K562 (cell line): ENCODE results near the gene ZCRB1.

Experiments
- BRD4 ChIP-seq: fragments of 200-600 bp; sonication (generic); IDR thresholded peaks from 2 replicates; pipeline ENCODE4 v1.6.1; 2017; ENCODE audit warnings: inconsistent platforms
- FOXK1 ChIP-seq: sonication (generic); formaldehyde crosslinking; IDR thresholded peaks from 2 replicates; pipeline ENCODE4 v1.8.0; 2022; ENCODE audit warnings: missing genetic modification reagents, mild to moderate bottlenecking, borderline replicate concordance
- HDAC6 ChIP-seq: IDR thresholded peaks from 2 replicates; pipeline ENCODE4 v1.6.1; 2012; ENCODE audit warnings: low read depth, mild to moderate bottlenecking, control low read depth, inconsistent platforms, low read length, moderate library complexity
- ZNF311 ChIP-seq: fragments of 250-450 bp; sonication (Bioruptor Pico); IDR thresholded peaks from 2 replicates; pipeline ENCODE4 v1.4.0; 2020; ENCODE audit warnings: mild to moderate bottlenecking, moderate library complexity
- ZNF644 ChIP-seq: fragments of 200-800 bp; sonication (Bioruptor generic); IDR thresholded peaks from 2 replicates; pipeline ENCODE4 v1.6.1; 2016; ENCODE audit warnings: low read depth, missing genetic modification characterization, missing compliant biosample characterization
- ZNF785 ChIP-seq: fragments of 250-450 bp; sonication (Bioruptor Pico); IDR thresholded peaks from 2 replicates; pipeline ENCODE4 v1.4.0; 2020; ENCODE audit warnings: mild to moderate bottlenecking
- TF ChIP-seq, protein P1 (sequence below): fragments of 450-650 bp; IDR thresholded peaks from 2 replicates; pipeline ENCODE4 v1.7.1; 2018; ENCODE audit warnings: mild to moderate bottlenecking, low read depth; ENCODE audit not compliant: partially characterized antibody
- TF ChIP-seq, protein P2 (sequence below), 3 experiments: fragments of 200-800 bp in 1 of 3; sonication (Bioruptor generic) in 1 of 3; sonication (generic) in 1 of 3; formaldehyde crosslinking in 1 of 3; IDR thresholded peaks; 2 replicates each; pipeline versions ENCODE4 v1.6.1 to v1.8.0; 2016 to 2022; ENCODE audit warnings: mild to moderate bottlenecking in 2 of 3, missing compliant biosample characterization in 2 of 3, missing genetic modification characterization in 2 of 3, missing genetic modification reagents in 1 of 3

DNA sequence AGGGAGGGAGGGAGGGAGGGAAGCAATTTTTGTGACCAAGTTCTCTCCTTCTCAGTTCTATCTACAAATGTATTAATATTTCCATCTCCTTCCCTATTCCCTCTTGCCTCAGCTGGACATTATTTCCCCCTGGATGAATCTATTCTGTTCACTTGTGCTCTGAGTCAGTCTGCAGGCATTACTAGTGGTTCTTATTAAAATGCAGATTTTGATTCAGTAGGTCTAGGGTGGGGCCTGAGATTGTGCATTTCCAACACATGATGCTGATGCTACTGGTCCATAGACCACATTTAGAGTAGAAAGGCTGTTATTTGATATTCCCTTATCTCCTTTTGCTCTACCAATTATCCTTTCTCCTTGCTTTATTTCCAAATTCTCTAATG, 47.8 kb downstream of the ZCRB1 start:
- TF ChIP-seq, protein P1, sequence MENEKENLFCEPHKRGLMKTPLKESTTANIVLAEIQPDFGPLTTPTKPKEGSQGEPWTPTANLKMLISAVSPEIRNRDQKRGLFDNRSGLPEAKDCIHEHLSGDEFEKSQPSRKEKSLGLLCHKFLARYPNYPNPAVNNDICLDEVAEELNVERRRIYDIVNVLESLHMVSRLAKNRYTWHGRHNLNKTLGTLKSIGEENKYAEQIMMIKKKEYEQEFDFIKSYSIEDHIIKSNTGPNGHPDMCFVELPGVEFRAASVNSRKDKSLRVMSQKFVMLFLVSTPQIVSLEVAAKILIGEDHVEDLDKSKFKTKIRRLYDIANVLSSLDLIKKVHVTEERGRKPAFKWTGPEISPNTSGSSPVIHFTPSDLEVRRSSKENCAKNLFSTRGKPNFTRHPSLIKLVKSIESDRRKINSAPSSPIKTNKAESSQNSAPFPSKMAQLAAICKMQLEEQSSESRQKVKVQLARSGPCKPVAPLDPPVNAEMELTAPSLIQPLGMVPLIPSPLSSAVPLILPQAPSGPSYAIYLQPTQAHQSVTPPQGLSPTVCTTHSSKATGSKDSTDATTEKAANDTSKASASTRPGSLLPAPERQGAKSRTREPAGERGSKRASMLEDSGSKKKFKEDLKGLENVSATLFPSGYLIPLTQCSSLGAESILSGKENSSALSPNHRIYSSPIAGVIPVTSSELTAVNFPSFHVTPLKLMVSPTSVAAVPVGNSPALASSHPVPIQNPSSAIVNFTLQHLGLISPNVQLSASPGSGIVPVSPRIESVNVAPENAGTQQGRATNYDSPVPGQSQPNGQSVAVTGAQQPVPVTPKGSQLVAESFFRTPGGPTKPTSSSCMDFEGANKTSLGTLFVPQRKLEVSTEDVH = no peak
- TF ChIP-seq FOXK1 (CRISPR knock-in tag) (no peak), ZNF785 (no peak), BRD4 (no peak), HDAC6 (no peak), ZNF311 (no peak), ZNF644 (no peak)
- TF ChIP-seq, protein P2, sequence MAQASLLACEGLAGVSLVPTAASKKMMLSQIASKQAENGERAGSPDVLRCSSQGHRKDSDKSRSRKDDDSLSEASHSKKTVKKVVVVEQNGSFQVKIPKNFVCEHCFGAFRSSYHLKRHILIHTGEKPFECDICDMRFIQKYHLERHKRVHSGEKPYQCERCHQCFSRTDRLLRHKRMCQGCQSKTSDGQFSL (CRISPR knock-in tag; IDR thresholded peaks at IDR 0.05) = no peak
- TF ChIP-seq, protein P2 (tag; IDR thresholded peaks at IDR 0.05) = no peak
